Lower leg skin (tissue), 3 donors: Measurements from ENCODE around the gene ADCY1.

ENCODE experiments used
- POLR2A ChIP-seq, 2 donors: fragments of 450-650 bp; IDR thresholded peaks; one replicate each; pipeline ENCODE4 v1.6.1; 2016 to 2017; ENCODE audit warnings: antibody characterized with exemption in 2 of 2, mild to moderate bottlenecking in 1 of 2, moderate library complexity in 1 of 2
- TF ChIP-seq, protein P1 (sequence below), 3 donors: fragments of 450-650 bp; IDR thresholded peaks; one replicate each; pipeline ENCODE4 v1.5.1; 2016; ENCODE audit warnings: antibody characterized with exemption in 3 of 3, mild to moderate bottlenecking in 3 of 3, moderate library complexity in 2 of 3

DNA sequence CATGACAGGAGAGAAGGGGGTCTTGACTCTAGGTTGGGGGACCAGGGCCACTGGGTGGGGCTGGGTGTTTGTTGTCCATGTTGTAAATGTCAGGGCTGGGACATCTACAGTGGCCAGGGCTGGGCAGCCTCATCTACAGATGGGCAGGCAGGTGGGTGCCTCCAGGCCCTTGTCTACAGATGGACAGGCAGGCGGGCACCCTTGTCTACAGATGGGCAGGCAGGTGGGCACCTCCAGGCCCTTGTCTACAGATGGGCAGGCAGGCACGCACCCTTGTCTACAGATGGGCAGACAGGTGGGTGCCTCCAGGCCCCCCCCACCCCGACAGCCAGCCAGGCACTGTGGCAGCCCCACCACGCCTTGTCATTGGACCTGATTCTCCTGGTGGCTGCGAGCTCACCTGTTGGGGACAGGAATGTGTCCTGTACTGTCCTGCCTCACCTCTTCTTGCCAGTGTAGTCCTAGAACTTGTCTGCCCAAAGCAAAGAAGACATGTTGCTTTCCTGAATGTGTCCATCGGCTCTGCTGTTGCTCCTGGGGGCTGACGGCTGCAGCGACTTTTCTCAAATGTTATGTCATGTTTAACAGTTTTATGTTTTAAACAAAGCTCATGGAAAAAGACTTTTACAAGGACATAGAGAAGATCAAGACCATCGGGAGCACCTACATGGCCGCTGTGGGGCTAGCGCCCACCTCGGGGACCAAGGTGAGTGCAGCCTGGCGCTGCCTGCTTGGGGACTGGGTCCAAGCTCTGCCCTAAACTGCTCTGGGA is 129.9 kb downstream of the ADCY1 start:
- TF ChIP-seq, protein P1, sequence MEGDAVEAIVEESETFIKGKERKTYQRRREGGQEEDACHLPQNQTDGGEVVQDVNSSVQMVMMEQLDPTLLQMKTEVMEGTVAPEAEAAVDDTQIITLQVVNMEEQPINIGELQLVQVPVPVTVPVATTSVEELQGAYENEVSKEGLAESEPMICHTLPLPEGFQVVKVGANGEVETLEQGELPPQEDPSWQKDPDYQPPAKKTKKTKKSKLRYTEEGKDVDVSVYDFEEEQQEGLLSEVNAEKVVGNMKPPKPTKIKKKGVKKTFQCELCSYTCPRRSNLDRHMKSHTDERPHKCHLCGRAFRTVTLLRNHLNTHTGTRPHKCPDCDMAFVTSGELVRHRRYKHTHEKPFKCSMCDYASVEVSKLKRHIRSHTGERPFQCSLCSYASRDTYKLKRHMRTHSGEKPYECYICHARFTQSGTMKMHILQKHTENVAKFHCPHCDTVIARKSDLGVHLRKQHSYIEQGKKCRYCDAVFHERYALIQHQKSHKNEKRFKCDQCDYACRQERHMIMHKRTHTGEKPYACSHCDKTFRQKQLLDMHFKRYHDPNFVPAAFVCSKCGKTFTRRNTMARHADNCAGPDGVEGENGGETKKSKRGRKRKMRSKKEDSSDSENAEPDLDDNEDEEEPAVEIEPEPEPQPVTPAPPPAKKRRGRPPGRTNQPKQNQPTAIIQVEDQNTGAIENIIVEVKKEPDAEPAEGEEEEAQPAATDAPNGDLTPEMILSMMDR (IDR thresholded peaks at IDR 0.05) = no peak
- no peak for TF ChIP-seq POLR2A (IDR thresholded peaks at IDR 0.05)
